ENCODE results near the gene OVOL1.
"Not testable (repeated sequence)": the region's sequence is repeated elsewhere in the genome, so short reads cannot be mapped to it uniquely, and the experiment has no call there.

The OVOL1 gene

GRCh38 chr11:65814986-65815565, 28.2 kb downstream of the OVOL1 start:
- no peak for DNase-seq (ENCODE audit: low read depth)

DNA sequence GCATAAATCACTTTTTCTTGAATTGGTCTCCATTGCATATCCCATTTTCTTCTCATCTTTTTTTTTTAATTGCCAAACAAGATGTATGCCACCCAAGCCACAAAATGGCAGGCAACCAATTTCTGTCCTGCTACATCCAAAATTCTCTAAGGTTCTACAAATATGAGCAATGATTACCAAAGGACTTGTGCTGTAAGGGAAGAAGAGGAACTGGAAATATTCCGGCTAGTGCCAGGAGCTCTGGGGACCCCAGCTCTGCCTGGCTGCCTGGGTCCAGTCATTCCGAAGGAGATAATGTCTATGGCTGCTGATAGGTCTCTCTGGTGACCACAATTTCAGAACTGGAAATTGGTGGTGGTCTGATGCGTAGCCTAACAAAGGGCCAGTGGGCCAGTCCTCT, 29.8 kb downstream of the OVOL1 start:
- DNase-seq (ENCODE audit: low read depth), result no peak

DNA sequence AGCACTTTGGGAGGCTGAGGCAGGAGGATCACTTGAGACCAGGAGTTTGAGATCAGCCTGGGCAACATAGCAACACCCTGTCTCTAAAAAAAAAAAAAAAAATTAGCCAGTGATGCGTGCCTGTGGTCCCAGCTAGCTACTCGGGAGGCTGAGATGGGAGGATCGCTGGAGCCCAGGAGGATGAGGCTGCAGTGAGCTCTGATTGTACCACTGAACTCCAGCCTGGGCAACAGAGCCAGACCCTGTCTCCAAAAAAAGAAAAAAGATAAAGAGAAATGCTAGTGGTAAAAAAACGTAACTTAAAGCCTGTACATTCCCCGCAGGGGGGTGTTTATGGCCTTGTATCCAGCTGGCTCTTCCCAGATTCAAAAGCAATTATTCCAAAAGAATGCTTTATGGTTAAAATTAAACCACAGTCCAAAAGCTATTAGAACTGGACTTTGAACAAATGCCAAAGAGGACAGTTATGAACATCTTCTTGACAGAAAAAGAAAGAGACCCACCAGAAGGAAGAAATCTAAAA, 30.5 kb downstream of the OVOL1 start:
- DNase-seq (ENCODE audit: low read depth), result no peak

GRCh38 chr11:65817835-65818680, 31.2 kb downstream of the OVOL1 start:
- DNase-seq (ENCODE audit: low read depth), result peak; percentile 67

- DNase-seq (ENCODE audit: low read depth), result no peak
Observed at GRCh38 chr11:65821107-65821506, 34.2 kb downstream of the OVOL1 start.

DNA sequence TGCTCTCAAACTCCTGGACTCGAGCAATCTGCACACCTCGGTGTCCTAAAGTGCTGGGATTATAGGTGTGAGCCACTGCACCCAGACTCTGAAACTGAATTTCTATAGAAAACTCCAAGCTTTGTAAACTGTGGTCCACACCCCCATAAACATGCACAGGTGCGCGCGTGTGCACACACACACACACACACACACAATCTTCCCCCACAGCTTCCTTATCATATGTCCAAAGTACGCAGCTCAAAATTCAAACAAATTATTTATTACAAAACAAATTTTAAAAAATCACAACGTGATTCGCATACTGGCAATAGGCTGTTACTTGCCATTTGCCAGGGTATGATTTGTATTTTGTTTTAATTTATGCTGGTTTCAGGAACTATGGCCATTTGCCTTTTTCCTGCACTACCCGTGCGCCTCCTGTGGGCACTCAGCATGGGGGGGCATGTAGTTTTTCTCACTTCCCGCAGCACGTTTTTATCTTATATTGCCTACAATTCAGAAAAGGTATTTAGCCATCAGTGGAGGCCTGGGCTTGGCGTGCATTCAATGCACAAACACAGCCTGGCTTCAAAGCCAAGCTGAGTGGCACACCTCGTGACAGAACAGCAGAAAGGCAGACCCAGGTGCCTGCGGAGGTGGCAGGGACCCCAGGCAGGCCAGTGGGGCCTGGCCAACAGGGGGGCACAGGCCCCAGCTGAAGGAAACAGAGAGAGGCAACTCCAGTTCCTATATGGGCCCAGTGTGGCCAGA, 36.1 kb downstream of the OVOL1 start:
- no peak for DNase-seq (ENCODE audit: low read depth)

DNA sequence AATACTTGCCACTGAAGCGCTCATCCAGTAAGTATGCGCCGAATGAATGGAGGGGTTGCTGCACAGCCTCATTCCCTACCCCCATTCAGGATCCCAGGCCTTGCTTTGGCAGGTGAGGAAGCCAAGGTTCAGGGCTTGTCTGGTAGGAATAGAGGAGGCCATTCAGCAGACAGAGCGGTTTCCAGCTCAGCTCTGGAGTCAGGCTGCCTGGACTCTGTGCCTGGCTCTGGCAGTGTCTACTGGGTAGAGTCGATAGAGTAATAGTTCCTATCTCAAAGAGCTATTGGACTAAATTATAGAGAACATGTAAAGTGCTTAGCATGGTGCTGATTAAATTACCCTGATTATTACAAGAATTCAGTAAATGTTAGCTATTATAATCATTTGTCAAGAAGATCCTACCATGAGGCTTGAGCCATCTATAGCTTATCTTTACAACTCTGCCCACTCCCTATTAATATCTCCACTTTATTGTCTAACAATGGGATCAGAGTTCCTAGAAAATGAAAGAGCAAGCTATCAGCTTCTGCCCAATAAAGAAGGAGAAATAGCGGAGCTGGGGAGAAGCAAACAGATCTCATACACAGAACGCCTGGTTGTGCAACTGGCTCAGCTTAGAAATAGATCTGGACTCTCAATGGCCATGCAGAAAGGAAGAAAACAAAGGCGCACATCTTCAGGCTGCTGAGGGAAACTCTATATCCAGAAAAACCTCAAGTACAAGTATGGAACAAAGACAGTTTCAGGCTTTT, 40.3 kb downstream of the OVOL1 start:
- no peak for DNase-seq (ENCODE audit: low read depth)

- no peak for DNase-seq (ENCODE audit: low read depth)
Observed at GRCh38 chr11:65829459-65829858, 42.6 kb downstream of the OVOL1 start.

DNA sequence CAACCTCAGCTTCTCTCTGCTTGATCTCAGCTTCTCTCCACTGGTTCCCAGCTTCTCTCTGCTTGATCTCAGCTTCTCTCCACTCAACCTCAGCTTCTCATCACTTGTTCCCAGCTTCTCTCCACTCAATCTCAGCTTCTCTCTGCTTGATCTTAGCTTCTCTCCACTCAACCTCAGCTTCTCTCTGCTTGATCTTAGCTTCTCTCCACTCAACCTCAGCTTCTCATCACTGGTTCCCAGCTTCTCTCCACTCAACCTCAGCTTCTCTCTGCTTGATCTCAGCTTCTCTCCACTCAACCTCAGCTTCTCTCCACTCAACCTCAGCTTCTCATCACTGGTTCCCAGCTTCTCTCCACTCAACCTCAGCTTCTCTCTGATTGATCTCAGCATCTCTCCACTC, 45.4 kb downstream of the OVOL1 start:
- not testable (repeated sequence) for DNase-seq (ENCODE audit: low read depth)

- peak; percentile 86 for DNase-seq (ENCODE audit: low read depth)
Observed at GRCh38 chr11:65833297-65834030, 46.6 kb downstream of the OVOL1 start, which contains the start of gene SNX32. Gene SNX32, plus strand, starts transcription at chr11:65833963. Its CDS starts 103 bp downstream, at chr11:65834066.

DNA sequence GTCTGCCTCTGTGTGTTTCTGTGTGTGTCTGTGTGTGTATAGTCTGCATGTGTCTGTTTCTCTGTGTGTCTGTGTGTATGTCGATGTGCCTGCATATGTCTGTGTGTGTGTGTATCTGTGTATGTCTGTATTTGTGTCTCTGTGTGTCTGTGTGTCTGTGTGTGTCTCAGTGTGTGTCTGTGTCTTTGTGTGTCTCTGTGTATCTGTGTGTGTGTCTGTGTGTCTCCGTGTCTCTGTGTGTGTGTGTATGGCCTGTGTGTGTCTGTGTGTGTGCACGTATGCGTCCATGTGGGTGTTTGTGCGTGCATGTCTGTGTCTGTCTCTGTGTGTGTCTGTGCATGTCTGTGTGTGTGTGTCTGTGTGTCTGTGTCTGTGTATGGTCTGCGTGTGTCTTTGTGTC, 47.3 kb downstream of the OVOL1 start:
- DNase-seq (ENCODE audit: low read depth), result no peak

DNA sequence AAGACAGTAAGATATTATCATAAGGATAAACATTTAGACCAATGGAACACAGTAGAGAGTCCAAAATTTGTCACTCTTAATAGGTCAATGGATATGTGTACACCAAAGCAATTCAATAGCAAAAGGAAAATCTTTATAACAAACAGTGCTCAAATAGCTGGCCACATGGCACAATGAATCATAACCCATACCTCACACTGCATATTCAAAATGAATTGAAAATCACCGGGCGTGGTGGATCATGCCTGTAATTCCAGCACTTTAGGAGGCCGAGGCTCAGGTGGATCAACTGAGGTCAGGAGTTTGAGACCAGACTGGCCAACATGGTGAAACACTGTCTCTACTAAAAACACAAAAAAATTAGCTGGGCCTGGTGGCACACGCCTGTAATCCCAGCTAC, 55.3 kb downstream of the OVOL1 start:
- DNase-seq (ENCODE audit: low read depth), result no peak

DNA sequence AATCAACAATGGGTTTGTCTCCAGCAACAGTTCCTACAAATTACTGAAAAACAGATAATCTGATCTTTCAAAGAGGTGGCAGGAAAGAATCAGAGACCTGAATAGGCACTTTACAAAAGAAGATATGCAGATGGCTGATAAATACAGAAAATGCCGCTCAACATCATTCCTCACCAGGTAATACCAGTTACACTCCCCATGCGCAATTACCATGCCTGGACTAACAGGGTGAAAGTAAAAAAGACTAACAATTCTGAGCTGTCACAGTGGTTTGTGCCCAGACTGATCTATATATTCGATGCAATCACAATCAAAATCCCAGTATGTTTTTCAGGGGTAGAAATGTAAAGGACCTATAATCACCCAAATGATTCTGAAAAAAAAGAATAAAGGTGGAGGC, 56.9 kb downstream of the OVOL1 start:
- no peak for DNase-seq (ENCODE audit: low read depth)

DNA sequence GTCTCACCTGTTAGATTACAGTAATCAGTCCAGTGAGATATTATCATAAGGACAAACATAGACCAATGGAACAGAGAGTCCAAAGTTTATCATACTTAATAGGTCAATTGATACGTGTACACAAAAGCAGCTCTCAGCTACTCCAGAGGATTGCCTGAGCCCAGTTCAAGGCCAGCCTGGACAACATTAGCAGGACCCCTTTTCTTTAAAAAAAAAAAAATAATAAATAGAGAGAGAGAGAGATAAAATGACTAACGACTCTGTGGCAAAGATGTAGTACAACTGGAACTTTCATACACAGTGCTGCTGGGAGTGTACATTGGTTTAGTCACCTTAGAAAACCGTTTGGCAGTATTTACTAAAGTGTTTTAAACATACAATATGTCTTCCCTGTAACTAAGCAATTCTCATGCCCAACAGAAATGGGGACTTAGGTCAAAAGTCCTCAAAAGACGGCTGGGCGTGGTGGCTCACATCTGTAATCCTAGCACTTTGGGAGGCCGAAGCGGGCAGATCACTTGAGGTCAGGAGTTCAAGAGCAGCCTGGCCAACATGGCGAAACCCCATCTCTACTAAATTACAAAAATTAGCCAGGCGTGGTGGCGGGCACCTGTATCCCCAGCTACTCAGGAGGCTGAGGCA, 57.5 kb downstream of the OVOL1 start:
- no peak for DNase-seq (ENCODE audit: low read depth)

Data from stromal cell of bone marrow (primary cell).